HCEC 1CT (cell line): ENCODE data around the gene C10orf53.

Source experiments
- DNase-seq: peaks from one replicate; pipeline ENCODE4 v3.0.0-alpha.2; 2017

C10orf53 gene

DNA sequence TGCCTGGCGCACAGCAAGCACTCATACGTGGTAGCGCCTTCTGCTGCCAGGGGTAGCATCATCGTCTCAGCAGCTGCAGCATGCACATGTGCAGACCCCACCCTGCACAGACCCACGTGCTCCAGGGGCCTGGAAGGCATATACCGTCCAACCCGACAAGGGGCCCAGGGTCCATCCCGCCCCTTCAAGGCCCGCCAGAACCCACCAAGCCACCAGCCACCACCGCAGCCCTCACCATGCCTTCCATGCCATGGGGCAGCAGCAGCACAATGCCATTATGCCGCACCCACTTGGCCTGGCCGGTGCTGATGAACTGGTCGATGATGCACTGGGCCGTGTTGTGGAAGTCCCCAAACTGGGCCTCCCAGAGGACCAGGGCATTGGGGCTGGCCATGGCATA is 60.0 kb downstream of the C10orf53 start:
- DNase-seq, result no peak

DNA sequence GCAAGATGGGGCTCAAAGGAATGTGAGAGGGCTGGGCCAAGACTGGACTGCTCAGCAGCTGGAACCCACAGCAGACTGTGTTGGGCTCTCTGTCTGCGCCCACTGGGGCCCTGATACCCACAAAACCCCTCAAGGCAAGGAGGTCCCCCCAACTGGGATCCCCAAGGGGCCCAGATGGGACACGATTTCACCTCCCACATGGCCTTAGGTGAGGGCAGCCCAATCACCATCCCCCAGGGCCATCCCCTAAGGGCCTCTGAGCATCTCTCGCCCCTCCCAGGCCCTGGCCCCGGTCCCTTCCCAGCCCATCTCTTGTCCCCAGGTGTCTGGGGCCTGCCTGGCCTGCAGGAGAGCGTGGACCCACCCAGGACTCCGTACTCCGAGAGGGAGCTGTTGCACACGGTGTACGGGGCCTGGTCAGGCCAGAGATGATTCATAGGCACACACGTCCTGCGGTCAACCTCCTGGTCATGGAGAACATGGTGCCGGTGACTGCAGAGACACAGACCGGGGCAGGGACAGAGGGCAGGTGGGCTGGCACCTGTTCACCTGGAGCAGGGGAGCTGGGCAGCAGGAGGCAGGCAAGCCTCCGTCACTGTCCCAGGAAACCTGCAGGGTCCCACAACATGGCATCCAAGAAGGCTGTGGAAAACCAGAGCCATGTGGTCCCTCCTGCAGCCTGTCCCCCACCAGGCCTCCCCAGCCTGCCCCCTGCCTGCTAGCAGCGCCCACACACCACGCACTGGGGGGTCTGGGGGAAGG is 61.1 kb downstream of the C10orf53 start:
- no peak for DNase-seq

DNA sequence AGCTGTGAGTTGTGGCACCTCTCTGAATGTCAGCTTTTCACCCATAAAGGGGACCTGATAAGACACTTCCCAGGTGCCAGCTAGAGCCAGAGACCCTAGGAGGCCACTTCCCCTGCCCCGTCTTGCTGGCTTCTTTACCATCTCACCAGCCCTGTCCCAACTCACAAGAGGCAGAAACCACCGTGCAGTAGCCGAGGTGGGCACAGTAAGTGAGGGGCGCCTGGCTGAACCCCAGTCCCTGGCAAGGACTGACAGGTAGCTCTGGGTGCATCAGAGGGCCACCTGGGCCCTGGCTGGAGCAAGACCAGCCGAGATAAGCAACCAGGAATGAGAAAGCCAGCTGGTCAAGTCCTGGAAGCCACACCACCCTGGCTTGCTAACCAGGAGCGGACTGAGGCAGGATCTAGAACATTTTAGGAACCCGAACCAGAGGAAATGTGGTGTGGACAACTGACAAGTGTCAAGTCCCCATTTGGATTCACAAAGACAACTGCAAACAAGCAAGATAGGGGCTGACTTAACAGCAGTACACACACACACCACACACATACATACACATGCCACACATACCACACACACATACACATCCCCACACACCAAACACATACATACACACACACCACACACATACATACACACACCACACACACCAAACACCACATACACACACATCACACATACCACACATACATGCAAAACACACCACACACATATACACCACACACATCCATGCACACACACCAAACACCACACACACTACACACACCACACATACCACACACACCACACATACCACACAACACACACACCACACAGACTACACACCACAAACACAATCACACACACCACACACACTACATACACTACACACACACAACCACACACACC is 61.9 kb downstream of the C10orf53 start:
- peak; percentile 1 for DNase-seq

- DNase-seq, result no peak
Observed at GRCh38 chr10:49742683-49743463, 63.4 kb downstream of the C10orf53 start.

DNA sequence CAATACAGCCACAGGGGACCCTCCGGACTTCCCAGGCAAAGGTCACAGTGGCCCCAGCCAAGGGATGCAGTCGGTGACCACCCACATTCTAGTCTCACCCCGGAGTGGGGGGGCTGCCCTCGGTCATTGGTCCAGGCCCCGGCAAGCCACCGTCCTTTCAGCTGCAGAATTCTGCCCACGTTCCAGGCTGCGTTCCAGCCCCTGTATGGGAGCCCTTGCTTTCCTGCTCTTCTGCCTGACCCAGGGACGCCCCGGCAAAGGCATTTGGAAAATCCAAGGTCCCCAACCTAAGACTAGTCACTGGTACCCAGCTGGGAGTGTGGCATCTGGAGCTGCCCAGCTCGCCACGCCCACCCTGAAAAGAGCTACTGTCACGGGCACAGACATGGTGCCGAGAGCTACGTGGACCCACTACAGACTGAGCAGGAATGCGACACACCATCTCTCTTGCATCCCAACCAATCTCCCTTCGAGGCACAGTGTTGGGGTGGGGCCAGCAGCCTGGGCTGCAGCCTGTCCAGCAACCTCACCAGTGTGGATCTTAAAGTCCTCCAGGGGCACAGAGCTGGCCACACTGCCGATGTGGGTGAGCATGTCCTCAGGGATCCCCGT is 64.1 kb downstream of the C10orf53 start:
- DNase-seq, result no peak

DNA sequence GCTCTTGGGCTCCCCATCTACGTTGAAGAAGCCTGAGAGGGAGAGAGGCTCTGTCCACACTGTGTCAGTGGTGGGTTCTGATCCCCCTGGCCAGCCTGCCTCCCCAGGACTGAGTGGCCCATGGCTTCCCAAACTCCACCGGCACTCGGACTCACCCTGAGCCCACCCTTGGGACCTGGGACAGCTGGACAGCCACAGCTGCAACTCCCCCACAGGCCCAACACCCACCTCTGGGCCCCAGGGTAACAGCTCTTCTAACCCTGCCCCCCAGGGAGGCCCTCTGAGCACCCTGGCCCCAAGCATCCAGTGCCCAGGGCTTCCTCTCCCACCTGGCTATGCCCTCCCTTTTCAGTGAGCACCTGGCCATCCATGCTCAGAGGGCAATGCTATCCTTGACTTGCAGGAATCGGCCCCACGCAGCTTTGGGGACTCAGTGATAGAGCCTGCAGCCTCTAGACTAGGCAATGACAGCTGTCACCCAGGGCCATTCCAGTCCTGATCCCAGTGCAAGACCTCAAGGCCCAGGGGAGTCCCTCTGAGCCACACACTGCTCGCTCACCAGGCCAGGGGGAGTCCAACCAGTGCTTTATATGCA is 64.7 kb downstream of the C10orf53 start:
- DNase-seq, result no peak

GRCh38 chr10:49744924-49745605 is 65.6 kb downstream of the C10orf53 start:
- DNase-seq, result no peak

DNA sequence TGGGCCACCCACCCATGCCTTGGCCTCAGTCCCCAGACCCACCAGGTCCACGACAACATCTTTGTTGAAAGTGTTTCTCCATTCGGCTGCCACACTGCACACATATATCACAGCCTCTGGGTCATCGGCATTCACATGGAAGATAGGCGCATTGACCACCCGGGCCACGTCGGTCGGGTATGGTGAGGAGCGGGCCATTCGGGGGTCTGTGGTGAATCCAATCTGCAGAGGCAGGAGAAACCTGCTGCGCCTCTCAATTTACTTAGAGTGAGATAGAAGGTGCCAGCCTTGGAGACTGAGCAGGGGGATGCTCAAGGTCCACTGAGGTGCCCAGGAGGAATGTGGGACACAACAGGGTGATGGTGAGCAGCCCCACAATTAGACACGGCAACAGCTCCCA is 66.3 kb downstream of the C10orf53 start:
- DNase-seq, result no peak

DNA sequence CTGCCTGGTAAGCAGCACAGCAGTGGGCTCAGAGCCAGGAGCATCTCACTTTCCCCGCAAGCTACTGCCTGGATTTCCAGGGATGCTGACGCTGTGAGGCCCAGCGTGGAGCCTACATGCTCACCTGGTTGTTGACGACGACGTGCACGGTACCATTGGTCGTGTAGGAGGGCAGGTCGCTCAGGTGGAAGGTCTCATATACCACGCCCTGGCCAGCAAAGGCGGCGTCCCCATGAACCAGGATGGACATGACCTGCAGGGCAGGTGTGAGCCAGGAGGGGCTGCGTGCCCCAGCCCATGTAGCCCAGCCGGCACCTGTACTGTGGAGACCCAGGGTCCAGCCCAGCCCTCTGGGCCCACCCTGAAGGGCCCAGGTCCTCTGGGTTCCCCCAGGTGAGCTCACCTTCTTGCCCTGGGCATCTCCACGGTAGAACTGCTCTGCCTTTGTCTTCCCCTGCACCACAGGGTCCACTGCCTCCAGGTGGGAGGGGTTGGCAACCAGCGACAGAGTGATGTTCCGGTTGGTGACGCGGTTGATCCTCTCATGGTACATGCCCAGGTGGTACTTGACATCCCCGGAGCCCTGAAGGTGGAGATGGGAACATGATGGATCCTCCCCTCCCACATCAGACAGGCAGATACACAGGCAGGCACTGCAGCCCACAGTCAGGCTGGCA is 67.3 kb downstream of the C10orf53 start:
- no peak for DNase-seq
